Memory B cell (primary cell): Measurements from ENCODE around the gene NEO1.

Source experiments
- ATAC-seq: fragments of 150-1000 bp; cut with Tn5 transposase; 2 replicates; pipeline ENCODE4 v1.10.0; 2021; ENCODE audit warnings: low read depth, mild to moderate bottlenecking, moderate library complexity
- DNase-seq, 2 donors: peaks; one replicate each; pipeline ENCODE4 v3.0.0; 2022; ENCODE audit warnings: low spot score in 2 of 2
- H3K27ac Mint-ChIP-seq: one replicate; pipeline ENCODE4 v1.8.0; 2022; ENCODE audit warnings: mild to moderate bottlenecking, moderate library complexity, mixed read lengths
- H3K27me3 Mint-ChIP-seq: one replicate; pipeline ENCODE4 v1.8.0; 2022; ENCODE audit warnings: mixed read lengths
- H3K36me3 Mint-ChIP-seq: one replicate; pipeline ENCODE4 v1.8.0; 2022; ENCODE audit warnings: mild to moderate bottlenecking, mixed read lengths
- H3K4me1 Mint-ChIP-seq: one replicate; pipeline ENCODE4 v1.8.0; 2022; ENCODE audit warnings: mixed read lengths
- H3K4me3 Mint-ChIP-seq: one replicate; pipeline ENCODE4 v1.8.0; 2022; ENCODE audit warnings: mild to moderate bottlenecking, moderate library complexity, mixed read lengths
- H3K9me3 Mint-ChIP-seq: one replicate; pipeline ENCODE4 v1.8.0; 2022; ENCODE audit warnings: mixed read lengths

NEO1 gene

DNA sequence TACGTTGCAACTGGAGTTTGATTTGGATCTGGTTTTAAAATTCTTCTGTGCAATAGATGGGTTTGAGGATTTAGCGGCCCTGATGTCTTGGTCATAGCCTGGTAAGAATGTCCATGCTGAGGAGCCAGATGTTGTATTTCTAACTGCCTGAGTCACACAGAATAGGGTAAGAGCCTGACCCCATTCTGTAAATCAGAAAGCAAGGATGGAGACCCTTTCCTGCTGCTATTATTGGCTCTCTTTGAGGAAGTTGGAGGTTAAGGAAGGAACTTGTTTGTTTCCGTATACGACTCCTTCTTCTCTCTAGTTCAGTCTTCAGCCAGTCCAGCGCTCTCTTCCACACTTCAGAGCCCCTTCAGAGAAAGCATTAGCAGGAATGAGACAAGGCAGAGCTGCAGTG, 251.4 kb downstream of the NEO1 start:
- H3K36me3 Mint-ChIP-seq, result peaks cover 16% of the 10 kb centered on the region
- H3K4me1 Mint-ChIP-seq, result peaks cover 5% of the 10 kb centered on the region
- DNase-seq (no peak), ATAC-seq (no peak)
- H3K9me3 Mint-ChIP-seq, result no peaks in the 10 kb centered on the region
- no peak overlapping the region for H3K27ac Mint-ChIP-seq
- H3K4me3 Mint-ChIP-seq, result no peak overlapping the region
- no peaks in the 10 kb centered on the region for H3K27me3 Mint-ChIP-seq

DNA sequence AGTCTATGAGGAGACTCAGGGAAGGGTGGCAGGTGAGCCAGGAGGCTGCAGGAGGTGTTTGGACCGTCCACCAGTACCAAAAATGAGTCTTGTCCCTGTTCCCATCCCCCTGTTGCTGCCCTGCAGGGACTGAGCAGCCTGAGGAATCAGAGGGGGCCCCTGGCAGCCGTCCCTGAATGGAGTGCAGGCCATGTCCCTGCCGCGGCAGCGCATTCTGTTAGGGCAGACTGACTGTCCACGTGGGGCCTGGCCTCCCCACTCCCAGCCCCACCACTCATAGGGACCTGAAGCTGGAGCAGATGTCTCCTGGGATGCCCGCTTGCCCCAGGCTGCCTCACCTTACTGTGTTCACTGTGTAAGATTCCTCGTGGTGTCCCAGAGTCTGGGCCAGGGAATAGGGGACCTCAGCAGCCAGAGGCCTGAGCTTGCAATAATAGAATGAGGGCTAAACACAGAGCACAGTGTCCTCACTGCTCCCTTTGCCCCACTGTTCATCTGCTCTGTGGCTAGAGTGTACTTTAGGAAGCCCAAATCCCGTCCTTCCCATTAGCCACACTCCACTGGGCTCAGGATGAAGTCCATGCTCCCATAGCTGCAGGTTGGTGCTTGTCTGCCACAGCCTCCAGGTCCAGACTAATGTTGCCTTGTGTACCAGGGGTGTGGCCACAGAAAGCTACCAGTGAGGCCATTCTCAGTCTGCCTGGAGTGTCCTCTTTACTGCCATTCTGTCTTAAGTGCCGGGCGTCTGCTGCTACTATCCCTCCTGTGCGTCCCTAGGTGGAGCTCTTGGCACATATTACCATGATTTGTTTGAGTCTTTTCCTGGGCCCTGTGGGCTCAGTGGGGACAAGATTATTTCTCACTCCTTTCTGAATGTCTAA, 253.3 kb downstream of the NEO1 start:
- DNase-seq, result no peak
- no peaks in the 10 kb centered on the region for H3K27me3 Mint-ChIP-seq
- H3K36me3 Mint-ChIP-seq, result peaks cover 16% of the 10 kb centered on the region
- H3K27ac Mint-ChIP-seq, result no peak overlapping the region
- peak; percentile 41 for ATAC-seq
- no peak overlapping the region for H3K4me3 Mint-ChIP-seq
- H3K4me1 Mint-ChIP-seq, result peaks cover 5% of the 10 kb centered on the region
- no peaks in the 10 kb centered on the region for H3K9me3 Mint-ChIP-seq

DNA sequence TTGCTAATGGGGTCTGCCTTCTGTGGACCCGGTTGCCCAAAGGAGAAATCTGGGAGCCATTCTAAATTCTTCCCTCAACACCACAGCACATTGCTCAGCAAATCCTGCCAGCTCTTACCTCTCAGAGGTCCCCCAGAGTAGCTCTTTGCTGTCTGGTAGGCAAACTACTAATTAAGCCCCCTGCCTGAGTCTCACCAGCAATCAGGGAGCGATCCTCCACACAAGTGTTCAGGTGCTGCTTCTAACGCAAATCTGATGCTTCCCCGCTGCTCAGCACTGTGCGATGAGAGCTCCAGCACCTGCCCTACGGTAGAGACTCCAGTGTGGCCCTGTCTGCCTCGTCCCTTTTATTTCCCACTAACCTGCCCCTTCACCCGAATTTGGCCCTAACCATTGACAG, 256.0 kb downstream of the NEO1 start:
- peaks cover 4% of the 10 kb centered on the region for H3K36me3 Mint-ChIP-seq
- H3K4me1 Mint-ChIP-seq, result peaks cover 5% of the 10 kb centered on the region
- H3K4me3 Mint-ChIP-seq, result no peak overlapping the region
- H3K27me3 Mint-ChIP-seq, result peaks cover 2% of the 10 kb centered on the region
- no peak overlapping the region for H3K27ac Mint-ChIP-seq
- no peak for DNase-seq
- no peaks in the 10 kb centered on the region for H3K9me3 Mint-ChIP-seq
- ATAC-seq, result no peak

DNA sequence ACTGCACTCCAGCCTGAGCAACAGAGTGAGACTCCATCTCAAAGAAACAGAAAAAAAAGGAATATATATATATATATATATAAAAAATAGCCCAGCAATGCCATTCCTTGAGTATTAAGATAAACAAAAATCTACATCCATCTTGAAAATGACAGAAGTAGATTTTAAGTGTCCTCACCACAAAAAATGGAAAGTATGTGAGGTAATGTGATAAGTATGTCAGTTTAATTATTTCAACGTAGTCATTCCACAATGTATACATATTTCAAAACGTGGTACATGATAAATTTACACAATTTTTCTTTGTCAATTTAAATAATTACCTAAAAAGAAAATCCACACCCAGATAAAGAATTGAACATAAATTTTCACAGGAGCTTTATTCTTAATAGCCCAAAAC, 261.6 kb downstream of the NEO1 start:
- DNase-seq (no peak), ATAC-seq (no peak)
- peaks cover 1% of the 10 kb centered on the region for H3K36me3 Mint-ChIP-seq
- H3K27me3 Mint-ChIP-seq, result peaks cover 8% of the 10 kb centered on the region
- H3K27ac Mint-ChIP-seq, result no peak overlapping the region
- H3K9me3 Mint-ChIP-seq, result no peaks in the 10 kb centered on the region
- peaks cover 10% of the 10 kb centered on the region for H3K4me1 Mint-ChIP-seq
- no peak overlapping the region for H3K4me3 Mint-ChIP-seq

DNA sequence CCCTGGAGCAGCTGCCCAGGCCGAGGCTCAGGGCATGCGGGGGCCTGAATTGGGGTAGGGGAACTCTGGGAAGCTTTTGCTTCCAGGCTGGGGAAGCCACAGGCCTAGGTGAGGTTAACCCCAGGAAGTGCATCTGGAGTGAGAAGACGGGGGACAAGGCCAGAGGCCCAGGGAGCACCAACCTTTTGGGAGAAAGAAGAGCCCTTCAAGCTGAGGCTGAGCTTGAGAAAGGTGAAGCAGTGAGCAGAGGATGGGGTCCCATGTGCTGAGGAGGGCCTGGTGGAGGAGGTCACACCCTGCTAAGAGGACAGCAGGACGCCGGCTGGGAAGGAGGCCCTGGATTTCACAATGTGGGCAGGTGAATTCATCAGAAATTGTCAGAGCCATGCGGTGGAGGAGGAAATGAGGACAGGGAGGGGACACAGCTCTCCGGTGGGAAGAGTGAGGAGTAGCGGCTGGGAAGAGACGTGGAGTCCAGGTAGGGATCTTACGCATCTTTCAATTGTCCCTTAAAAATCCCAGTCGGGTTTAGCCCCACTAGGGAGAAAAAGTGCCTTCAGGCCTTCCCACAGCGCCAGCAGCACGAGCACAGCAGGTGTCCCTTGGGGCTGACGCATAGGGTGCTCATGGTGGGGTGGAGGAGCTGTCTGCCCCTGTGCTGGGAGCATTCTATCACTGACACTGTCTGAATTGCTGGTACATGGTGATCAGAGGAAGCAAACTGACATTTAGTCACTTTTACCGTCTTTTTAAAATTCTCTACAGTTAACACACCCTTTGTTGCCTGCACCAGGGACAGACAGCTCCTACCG, 265.6 kb downstream of the NEO1 start:
- Mint-ChIP-seq H3K4me3 (peak overlapping the region; percentile 40), H3K27me3 (peaks cover 9% of the 10 kb centered on the region), H3K9me3 (no peaks in the 10 kb centered on the region), H3K27ac (peak overlapping the region; percentile 15), H3K36me3 (no peaks in the 10 kb centered on the region), H3K4me1 (peaks cover 14% of the 10 kb centered on the region)
- peak; percentile 16 for ATAC-seq
- no peak for DNase-seq

DNA sequence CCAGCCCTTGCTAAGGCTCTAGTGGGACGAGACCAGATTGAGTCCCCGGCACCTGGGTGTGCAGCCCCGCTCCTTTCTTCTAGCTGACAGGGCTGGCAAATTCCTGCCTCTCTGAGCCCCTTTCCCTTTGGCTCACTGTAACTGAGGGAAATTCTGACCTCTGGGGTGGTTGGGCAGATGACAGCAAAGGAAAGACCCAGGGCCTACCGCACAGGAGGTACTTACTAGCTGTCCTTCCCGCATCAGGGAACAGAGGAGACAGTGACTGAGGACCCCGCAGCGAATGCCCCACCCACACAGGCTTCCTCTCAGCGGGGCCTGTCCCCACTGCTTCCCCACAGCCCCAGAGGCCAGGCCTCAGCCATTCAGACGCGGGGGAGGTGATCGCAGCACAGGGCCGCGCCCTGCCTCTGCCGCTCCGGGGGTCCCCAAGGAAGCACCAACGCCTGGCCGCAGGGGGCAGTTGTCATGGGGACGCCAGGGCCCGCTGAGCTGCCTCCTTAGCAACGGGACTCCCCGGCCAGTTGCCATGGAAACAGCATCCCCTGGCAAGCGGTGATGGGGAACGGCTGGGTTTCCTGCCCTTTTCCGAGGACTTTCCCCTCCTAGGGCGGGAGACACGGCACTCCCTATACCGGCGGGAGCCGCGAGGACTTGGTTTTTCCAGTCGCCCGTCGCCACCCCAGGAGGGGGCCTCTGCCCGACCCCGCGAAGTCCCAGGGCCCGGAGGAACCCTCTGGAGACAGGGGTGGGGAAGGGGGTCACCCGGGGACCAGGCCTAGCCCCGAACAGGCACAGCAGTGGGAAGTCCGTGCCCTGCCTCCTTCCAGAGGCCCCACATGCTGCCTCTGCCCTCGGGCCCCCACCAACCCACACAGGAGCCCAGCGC, 266.4 kb downstream of the NEO1 start:
- DNase-seq (peak; percentile 46 to 53), ATAC-seq (peak; percentile 86)
- Mint-ChIP-seq H3K27ac (peak overlapping the region; percentile 15), H3K4me3 (peak overlapping the region; percentile 40), H3K36me3 (no peaks in the 10 kb centered on the region), H3K4me1 (peaks cover 14% of the 10 kb centered on the region), H3K9me3 (no peaks in the 10 kb centered on the region), H3K27me3 (peaks cover 9% of the 10 kb centered on the region)

DNA sequence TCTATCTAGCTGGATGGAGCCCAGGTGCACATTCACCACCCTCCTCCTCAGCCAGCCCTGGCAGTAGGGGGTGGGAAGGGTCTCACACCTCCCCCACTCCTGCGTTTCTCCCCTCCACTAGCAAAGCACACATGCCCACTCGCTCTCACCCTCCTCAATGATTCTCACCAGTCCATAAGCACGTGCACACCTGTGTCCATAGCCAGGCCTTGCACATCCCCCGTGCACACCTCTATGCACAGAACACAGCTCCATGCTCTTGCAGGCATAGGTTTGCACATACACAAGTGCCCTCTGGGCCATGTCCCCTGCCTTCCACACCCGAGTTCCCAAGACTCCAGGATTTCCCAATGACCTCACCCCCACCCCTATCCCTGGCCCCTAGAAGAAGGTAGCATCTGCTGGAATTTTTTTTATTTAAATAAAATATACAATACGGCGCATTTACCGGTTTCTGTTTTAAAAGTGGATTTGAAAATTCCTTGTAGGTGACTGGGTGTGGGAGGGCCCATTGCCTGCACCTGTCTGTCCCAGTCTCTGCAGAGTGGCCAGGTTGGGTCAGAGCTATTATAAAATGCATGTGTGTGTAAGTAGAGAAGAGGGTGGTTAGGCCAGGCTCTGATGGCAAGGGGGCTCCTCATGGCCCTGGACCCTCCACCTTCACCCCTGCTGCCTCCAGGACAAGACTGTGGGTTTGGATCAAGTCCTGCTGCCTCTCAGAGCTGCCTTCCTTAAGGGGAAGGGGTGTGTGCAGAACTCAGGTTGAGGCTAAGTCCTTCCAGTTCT, 267.4 kb downstream of the NEO1 start:
- H3K27ac Mint-ChIP-seq, result peak overlapping the region; percentile 4

DNA sequence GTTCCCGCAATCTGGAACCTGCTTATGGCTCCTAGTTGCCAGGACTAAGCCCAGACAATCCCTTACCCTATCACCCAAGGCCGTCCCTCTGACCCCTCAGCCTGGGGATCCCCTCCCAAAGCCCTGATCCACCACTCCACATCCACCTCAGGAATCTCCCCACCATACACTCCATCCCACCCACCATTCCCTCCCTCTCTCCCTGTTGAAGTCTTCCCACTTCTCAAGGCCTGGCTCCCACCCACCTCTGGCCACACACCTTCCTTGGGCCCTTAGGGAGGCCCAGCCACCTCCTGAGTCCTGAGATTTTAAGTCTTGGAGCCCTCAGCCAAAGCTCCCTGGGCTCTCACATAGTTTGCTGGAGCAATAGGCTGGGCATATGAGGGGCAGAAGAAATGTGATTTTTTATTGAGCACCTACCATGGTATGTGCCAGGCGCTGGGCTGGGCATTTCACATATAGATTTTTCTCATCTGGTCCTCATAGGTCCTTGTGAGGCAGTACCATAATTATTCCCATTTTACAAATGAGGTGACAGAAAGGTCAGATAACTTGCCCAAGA, 268.4 kb downstream of the NEO1 start:
- Mint-ChIP-seq H3K4me3 (no peak overlapping the region), H3K4me1 (peaks cover 14% of the 10 kb centered on the region), H3K36me3 (no peaks in the 10 kb centered on the region), H3K9me3 (no peaks in the 10 kb centered on the region), H3K27ac (no peak overlapping the region), H3K27me3 (peaks cover 9% of the 10 kb centered on the region)
- ATAC-seq (no peak), DNase-seq (no peak)

More for the DNA sequence above, 267.4 kb downstream of the NEO1 start:
- Mint-ChIP-seq H3K9me3 (no peaks in the 10 kb centered on the region), H3K4me3 (peak overlapping the region; percentile 0), H3K36me3 (no peaks in the 10 kb centered on the region), H3K4me1 (peaks cover 14% of the 10 kb centered on the region), H3K27me3 (peaks cover 9% of the 10 kb centered on the region)
- no peak for ATAC-seq
- DNase-seq, result no peak

DNA sequence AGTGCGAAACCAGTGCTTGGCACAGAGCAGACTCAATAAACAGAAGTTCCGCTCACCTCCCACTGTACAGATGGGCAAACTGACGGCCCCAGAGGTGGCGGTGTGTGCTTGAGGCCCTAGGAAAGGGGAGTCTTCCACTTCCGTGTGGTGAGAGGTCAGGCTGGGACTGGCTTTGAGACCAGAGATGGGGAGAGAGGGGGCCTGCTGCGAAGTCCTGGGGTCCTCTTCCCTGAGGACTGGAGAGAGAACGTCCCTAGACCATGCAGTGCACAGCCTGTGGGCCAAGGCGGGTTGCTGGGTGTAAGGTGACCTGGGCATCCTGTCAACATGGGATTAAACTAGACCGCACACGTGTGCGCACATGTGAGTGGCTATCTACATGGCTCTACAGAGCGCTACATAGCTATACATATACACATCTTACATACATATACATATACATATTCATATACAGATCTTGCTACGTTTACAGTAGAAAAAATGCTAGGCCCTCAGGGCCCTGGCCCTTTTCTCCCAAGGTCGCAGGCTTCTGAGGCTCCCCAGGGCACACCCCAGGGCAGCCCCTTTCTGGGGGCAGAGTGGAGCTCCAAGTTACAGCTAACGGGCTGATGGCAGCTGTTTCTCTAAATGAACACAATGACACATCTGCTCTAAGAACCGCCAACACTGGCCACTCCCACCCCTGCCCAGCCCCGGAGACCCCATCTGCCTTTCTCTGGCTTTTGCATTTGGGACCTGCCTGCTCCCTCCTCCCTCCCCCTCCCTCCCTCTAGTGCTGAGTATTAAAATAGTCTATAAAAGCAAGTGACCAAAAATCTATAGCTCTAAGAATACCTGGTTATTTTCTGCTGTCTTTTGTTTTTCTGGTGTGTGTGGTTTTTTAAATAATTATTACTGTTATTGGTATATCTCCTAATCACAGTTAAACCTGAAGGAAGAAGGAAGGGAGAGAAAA, 269.5 kb downstream of the NEO1 start:
- DNase-seq (no peak), ATAC-seq (no peak)
- peaks cover 9% of the 10 kb centered on the region for H3K27me3 Mint-ChIP-seq
- no peaks in the 10 kb centered on the region for H3K36me3 Mint-ChIP-seq
- H3K4me3 Mint-ChIP-seq, result no peak overlapping the region
- H3K9me3 Mint-ChIP-seq, result no peaks in the 10 kb centered on the region
- H3K27ac Mint-ChIP-seq, result peak overlapping the region; percentile 60
- peaks cover 14% of the 10 kb centered on the region for H3K4me1 Mint-ChIP-seq

DNA sequence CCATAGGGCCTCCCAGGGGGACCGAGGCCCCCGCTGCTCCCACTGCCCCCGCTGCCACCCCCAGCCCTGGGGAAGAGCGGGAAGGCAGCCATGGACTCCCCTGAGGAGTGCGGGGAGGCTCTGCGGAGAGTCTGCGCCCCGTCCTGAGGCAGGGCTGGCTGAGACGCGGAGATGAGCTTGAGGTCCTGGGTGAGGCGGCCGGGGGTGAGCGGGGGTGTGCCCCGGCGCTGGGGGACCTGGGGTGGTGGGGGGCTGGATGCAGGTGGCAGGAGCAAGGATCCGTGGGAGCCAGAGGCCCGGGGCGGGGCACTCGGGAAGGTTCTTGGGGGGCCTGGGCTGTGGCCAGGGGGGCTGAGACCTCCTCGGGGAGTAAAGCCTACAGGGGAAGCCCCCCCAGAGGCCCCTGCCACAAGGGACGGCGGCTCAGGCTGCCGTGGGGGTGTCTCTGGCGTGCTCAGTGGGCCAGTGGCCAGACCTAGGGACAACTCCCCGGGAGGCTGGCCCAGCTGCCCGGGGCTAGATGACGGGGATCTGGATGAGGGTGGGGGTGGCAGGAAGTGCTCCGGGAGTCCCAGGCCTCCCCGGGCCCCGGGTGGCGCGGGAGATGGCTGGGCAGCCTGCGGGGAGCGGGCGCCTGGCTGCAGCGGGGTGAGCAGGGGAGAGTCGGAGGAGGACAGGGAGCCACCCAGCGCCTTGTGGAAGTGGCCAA, 270.6 kb downstream of the NEO1 start:
- no peak overlapping the region for H3K4me3 Mint-ChIP-seq
- peaks cover 10% of the 10 kb centered on the region for H3K4me1 Mint-ChIP-seq
- ATAC-seq (no peak), DNase-seq (no peak)
- peak overlapping the region; percentile 60 for H3K27ac Mint-ChIP-seq
- H3K9me3 Mint-ChIP-seq, result no peaks in the 10 kb centered on the region
- H3K36me3 Mint-ChIP-seq, result no peaks in the 10 kb centered on the region
- peaks cover 5% of the 10 kb centered on the region for H3K27me3 Mint-ChIP-seq

DNA sequence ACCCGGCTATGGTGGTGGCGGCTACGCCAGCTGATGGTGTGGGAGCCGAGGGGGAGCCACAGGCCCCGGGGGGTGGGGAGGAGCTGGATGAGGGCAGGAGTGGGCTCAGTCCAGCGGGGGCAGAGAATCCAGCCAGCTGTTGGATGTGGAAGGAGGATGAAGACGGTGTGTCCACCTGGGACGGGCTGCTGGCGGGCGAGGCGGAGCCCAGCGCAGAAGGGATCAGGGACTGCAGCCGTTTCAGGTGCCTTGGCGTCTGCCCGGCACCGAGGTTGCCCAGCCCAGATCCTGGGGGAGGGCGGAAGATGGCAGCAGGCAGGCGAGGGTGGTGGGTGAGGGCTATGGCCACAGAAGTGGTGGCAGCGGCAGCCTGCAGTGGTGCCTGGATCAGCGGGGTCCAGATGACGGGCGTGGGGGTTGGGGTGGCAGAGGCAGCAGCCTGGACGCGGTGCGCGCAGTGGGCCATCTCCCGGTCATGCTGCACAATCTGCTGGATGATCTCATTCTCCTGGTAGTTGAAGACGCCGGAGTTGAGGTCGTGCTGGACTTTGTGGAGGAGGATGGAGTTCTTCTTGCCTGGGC, 271.2 kb downstream of the NEO1 start:
- H3K4me3 Mint-ChIP-seq, result no peak overlapping the region
- peaks cover 7% of the 10 kb centered on the region for H3K27me3 Mint-ChIP-seq
- H3K36me3 Mint-ChIP-seq, result no peaks in the 10 kb centered on the region
- H3K4me1 Mint-ChIP-seq, result peaks cover 4% of the 10 kb centered on the region
- DNase-seq, result no peak
- H3K9me3 Mint-ChIP-seq, result no peaks in the 10 kb centered on the region
- no peak for ATAC-seq
- no peak overlapping the region for H3K27ac Mint-ChIP-seq
